SHP77 treated with DMSO at 0.1 percent for 48 hours (cell line): ENCODE data around the gene DCUN1D4.
"Not testable (repeated sequence)": the region's sequence is repeated elsewhere in the genome, so short reads cannot be mapped to it uniquely, and the experiment has no call there.

Source experiments
- DNase-seq: peaks from one replicate; lab custom pipeline; 2025; lab: John Stamatoyannopoulos, UW

Gene DCUN1D4

GRCh38 chr4:51855270-51855669, 12.3 kb downstream of the DCUN1D4 start:
- DNase-seq, result no peak

- no peak for DNase-seq
Observed at GRCh38 chr4:51855751-51856150, 12.8 kb downstream of the DCUN1D4 start.

DNA sequence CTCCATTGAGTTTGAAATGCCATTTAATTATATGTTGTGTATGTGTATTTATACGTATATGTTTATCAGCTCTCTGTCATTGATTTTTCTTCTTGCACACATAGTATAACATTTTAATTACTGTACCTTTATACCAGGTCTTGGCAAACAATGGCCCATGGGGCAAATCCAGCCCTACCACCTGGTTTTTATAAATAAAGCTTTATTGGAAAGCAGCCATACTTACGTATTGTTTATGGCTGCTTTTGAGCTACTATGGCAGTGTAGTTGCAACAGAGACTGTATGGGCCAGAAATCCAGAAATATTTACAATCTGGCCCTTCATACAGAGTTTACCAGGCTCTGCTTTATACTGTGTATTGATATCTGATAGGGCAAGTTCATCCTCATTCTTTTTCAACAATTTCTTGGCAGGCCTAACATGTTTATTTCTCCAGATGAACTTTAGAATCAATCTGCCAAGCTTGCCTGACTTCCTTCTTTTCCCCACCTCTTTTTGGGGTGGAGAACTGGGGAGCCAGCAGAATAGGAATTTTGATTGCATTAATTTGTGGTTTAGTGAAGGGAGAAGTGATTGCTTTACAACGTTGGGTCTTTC, 15.8 kb downstream of the DCUN1D4 start:
- DNase-seq, result no peak

DNA sequence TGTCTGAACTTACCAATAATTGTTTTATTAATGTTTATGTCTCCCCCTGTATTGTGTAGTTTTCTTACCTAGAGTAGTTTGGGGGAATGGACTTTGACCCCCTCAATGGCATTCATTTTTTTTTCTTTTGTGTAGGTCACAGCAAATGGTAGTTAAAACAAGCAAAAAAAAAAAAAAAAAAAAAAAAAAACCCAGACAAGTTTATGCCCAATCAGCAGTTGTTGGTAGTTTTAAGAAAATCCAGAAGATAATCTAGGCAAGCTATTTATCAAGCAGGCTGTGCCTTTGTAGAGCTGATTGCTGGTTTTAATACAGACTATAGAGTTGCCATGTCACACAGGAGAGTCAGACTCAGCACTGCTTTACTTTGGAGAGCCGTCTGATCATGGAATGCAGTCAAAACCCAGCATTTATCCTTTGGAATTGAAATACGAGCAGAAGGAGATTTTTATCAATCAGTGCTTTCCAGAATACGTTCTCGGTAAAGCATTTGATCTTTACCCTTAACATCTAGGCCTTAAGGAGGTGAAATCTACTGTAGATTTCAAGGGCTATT, 16.6 kb downstream of the DCUN1D4 start:
- DNase-seq, result no peak

DNA sequence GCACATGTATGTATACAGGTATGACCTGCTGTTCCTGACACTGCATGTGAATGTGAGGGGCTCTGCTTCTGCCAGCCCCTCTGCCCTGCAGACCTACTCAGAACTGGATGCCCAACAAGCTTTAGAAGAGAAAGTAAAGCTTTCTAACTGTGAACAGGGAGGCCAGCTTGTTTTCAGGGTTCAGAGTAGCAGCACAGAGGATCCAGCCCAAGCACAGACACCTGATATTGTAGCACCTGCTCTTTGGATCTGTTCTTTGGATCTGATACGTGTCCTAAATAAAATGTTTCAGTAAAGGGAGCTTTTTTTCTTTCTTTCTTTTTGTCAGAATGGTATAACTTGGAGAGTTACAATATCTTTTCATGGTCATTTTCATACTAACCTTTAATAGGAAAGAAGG, 19.2 kb downstream of the DCUN1D4 start:
- DNase-seq, result no peak

GRCh38 chr4:51862781-51863180, 19.8 kb downstream of the DCUN1D4 start:
- DNase-seq, result no peak

GRCh38 chr4:51865717-51866116, 22.8 kb downstream of the DCUN1D4 start:
- DNase-seq, result no peak

- no peak for DNase-seq
Observed at GRCh38 chr4:51866835-51867234, 23.9 kb downstream of the DCUN1D4 start.

DNA sequence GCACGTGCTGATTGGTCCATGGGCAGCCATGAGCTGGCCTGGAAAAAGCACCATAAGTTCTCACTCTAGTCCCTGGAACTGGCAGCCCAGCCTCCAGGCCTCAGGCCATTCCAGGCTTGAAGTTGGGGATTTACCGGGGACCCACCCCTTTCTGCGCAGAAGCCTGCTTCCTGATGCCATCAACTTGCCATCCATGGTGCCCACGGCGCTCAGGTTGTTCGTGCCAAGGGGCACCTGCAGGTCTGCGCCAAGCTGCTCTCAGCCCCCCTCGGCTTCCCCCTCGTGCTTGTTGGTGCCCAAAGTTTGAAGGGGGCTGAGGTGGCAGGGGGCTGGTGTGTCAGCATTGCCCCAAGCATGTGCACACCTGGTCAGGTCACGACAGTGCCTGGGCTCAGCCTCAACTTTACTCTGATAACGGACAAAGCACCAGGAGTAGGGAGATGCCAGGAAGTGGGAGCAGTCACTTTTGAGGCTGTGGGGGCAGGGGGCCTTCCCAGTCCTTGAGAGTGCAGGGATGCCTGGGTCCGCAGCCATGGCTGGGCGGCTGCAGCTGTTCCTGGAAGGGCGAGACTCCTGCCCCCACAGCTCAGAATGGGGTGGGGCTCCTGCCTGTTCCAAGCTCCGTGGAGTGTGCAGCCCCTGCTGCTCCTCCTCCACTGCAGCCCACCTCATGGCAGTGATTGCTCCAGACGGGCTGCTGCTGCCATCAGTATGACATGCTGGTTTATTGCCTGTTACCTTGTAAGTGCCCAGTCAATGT, 24.9 kb downstream of the DCUN1D4 start:
- no peak for DNase-seq

- DNase-seq, result no peak
Observed at GRCh38 chr4:51868449-51868847, 25.5 kb downstream of the DCUN1D4 start.

DNA sequence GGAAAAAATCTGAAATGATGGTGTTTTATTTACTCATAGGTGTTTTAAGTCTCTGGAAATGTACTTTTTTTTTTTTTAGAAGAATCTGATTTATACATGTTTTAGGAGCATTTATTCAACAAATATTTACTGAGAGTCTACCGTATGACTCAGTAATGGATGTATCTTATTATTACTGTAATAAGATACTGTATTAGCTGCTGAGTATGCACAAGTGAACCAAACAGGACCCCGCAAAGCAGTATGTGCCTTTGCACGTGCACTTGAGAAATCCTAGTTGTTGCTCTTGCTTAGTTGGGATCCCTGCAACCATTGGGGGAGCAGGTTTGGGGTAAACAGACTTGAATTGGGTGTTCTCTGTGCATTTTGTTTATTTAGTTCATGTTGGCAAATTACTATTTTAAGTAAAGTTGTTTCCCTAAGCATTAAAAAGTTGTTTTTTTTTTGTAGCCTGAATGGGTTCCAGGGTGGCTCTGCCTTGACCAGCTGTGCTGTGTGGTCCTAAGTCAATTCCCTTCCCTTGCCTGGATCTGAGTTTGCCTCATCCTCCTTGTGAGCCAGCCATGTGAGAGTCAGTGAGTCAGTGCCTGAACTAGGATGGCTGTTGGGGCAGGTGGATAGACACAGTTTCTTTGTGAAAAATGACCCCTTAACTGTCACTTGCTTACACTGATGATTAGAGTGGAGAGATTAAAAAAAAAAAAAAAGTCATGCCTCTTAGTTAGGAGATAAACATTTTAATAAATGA, 27.7 kb downstream of the DCUN1D4 start:
- DNase-seq, result no peak

DNA sequence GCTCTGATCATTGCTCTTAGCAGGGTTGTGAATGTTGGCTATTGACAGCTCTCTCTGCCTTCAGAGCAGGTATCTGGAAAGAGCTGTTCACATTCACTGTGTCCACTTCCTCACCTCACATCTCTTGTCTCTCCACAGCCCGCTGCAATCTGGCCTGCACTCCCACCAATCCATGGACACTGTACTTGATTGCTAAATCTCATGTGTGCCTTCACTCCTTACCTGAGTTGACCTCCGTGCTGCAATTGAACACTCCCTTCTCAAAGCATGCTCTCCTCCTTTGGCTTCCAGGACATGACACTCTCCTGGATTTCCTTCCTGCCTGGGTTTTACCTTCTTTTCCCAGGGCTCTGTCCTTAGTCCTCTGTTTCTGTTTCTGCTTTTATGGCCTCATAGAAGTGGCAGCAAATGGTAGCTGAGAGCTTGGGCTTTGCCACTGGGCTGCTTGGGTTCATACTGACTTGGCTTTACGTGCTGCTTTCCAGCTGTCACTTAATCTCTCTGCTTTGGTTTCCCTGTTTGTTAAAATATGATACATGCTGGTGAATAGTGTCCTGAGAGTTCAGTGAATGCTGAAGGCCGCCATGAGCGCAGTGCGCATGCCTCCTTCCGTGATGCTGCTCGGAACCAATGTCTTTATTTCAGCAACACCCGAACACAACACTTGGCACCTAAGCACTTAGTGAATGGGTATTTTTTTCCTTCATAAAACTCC, 29.5 kb downstream of the DCUN1D4 start:
- DNase-seq, result no peak

GRCh38 chr4:51874551-51874950, 31.6 kb downstream of the DCUN1D4 start:
- no peak for DNase-seq

- no peak for DNase-seq
Observed at GRCh38 chr4:51878431-51878830, 35.5 kb downstream of the DCUN1D4 start.

DNA sequence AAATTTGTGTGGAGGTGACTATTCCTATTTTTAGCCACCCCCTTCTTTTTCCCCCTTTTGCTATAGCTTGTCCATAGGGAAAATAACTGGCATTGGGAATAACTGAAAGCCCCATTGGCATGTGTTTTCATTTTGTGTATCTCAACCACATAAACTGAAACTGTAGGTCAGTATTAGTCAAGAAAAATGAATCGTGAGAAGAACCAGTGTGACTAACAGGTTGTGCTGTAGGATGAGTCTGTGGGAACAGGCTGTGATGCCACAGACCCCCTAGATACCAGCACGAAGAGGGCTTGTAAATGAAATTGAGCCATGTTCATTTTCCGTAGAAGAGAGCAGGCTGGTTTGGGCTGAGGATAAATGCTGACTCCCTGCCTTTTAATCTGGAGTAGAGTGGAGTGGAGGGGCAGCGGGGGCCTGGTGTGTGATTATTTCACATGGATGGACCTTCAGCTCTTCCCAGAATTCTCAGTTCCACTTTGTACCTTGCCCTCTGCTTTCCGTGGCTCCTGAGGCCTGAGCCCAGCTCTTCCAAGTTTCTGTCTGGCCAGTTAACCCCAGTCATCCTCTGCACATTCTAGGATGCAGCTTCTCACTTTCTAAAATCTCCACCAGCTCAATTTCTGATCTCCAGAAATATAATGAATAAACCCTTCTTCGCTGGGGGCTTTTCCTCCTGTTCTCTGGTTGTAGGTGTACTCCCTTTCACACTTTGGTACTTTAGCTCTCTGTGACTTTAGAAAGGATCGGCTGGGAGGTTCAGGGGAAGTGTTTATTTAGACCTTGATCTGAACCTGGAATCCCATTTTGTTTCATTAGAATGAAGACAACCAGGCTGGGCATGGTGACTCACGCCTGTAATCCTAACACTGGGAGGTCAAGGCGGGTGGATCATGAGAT, 37.3 kb downstream of the DCUN1D4 start:
- no peak for DNase-seq

DNA sequence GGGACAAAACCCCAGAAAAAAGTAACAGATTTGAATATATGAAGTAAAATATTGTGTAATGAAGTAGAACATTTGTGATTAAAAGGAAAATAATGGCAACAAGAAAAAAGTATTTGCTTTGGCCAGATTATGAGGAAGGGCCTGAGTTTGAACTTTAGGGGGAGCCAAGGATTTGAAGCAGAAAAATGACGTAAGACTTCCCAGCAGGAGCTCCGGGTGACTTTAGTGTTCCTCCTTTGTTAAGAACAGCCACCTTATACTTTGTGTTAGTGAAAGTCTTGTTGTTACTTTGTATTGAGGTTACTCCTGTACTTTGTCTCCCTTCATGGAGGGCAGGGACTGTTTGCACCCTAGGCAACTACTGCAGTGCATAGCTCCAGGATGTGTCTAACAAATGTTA, 41.1 kb downstream of the DCUN1D4 start:
- DNase-seq, result no peak

DNA sequence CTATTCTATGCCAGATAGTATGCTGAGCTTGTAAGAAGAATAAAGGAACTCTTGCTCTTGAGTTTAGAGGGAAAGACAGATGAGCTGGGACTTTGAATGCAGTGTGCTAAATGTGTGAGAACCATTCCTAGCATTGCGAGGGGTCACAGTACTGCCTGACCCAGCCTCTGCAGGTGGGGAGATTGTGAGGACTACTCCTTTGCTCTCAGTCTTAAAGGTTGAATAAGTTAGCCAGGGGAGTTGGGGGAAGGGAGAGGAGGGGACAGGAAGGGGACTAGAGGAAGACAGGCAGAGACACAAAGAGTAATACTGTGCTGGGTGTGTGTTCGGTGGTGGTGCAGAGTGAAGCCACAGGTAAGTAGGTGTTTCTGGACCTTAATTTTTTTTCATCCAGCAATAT, 41.7 kb downstream of the DCUN1D4 start:
- no peak for DNase-seq

DNA sequence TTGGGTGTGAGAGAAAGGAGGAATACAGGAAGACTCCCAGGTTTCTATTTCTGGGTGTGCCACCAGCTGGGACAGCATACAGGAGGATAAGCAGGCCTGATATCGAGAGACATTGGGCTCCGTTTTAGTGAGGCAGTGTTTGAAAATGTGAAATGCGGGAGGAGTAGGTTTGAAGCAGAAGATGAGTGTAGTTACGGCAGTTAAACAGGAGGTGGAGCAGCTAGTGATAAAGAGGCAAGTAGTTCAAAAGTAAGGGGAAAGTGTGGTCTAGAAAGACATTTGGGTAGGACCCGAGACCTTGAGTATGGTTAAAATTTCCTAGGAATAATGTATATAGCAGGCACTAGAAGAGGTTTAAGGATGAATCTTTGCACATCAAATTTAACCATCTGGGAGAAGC, 42.4 kb downstream of the DCUN1D4 start:
- DNase-seq, result no peak

GRCh38 chr4:51890760-51891159, 47.8 kb downstream of the DCUN1D4 start:
- no peak for DNase-seq

GRCh38 chr4:51893402-51893801, 50.4 kb downstream of the DCUN1D4 start:
- DNase-seq, result not testable (repeated sequence)

DNA sequence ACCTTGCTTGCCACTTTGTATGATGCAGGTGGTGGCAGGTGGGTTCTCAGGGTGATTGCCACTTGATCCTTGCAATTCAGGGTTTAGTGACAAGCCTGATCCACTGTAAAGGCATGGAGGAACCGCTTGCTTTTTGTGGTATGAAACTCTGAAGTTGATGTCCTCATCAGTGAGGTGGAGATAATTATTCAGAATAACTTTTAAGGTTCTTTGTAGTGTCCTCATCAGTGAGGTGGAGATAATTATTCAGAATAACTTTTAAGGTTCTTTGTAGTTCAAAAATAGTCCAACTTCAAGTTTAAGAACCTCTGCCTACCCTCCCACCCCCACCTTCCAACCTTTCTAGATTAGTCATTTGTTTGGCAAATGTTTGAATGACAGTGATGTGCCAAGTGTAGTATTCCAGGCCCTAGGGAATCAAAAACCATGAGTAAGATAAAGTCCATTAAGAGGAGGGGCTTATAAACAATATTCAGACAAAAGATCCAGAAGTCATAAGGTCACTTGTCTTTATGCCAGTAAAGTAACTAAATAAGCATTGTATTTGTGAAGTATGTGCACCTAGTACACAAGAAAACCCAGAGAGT, 51.2 kb downstream of the DCUN1D4 start:
- DNase-seq, result no peak
